NCI-H748 treated with DMSO at 0.1 percent for 48 hours (cell line): ENCODE data around the gene MINDY1.

Source experiments
- DNase-seq: peaks from one replicate; lab custom pipeline; 2025; lab: John Stamatoyannopoulos, UW

MINDY1 gene

GRCh38 chr1:150985179-150985825 lies 21.4 kb downstream of the MINDY1 start:
- DNase-seq = no peak

- no peak for DNase-seq
These were observed 24.6 kb downstream of the MINDY1 start, which contains the start of gene ANXA9 for GRCh38 chr1:150981805-150982712. Gene ANXA9 (plus strand): TSS chr1:150982292. CDS start chr1:150983106, 814 bp downstream.

DNA sequence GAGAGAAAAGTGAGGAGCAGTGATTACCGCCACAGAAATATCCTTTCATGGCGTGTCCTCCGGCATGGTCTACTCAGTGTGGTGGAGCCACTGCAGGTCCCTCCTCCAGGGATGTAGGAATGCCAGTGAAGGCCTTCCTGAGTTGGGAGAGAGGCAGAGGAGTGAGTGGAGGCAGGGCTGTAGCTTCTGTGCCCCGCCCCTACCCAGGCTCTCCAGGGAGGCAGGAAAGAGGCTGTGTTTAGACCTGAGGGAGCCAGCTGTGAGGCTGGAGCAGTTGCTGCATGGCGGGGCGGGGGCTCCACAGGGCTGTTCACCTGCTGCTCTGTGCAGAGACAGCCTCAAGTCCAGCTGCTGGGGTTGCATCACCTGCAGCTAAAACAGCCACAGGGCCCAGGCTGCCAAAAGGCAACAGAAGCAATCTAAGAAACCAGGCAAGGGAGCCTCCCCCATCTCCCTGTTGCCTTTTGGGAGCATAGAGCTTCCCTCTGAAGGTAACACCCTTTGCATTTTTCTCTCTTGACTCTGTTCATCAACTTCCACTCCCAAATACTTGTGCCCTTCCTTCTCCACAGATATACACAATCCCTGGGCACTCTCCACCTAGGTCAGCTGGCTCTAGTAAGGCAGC lies 25.4 kb downstream of the MINDY1 start:
- DNase-seq = no peak

DNA sequence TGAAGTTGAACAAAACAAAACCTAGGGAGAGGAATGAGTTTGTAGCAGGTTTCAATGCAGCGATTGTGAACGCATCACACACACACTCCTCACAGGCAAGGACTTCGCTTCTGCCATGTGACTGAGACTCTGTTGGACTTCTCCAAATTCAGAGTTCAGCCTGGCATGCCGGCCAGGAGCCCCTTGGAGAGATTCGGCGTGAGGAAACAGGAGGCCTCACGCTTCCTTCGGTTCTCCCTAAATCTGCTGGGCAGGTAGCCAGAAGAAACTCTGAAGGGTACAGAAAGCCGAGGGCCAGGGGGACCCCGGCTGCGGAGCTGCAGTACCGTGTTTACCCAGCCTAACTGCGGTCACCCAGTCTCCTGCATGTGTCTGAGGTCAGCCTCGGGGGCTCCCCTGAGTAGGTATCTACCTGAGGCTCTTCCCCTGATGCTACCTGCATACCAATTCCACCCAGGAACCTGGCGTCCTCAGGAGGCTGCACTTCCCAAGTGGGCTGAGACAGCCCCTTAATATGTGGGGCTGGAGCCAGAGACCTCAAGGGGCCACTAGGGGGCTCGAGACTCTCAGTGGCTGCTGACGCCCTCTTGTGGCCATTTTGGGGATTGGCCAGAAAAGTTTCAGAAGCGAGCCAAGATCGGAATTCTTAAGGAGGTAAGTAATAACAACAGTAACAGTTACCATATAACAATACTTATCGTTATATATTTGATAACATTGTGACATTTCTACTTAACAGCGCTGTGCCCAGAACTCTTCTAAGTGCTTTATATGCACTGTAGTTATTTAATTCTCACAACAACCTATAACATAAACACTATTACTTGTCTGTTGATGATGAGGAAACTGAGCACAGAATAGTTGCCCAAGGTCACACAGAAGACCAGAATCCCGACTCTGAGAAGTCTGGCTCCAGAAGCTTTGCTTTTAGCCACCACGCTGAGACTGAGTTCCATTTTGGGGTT lies 27.3 kb downstream of the MINDY1 start:
- peak; percentile 71 for DNase-seq

DNA sequence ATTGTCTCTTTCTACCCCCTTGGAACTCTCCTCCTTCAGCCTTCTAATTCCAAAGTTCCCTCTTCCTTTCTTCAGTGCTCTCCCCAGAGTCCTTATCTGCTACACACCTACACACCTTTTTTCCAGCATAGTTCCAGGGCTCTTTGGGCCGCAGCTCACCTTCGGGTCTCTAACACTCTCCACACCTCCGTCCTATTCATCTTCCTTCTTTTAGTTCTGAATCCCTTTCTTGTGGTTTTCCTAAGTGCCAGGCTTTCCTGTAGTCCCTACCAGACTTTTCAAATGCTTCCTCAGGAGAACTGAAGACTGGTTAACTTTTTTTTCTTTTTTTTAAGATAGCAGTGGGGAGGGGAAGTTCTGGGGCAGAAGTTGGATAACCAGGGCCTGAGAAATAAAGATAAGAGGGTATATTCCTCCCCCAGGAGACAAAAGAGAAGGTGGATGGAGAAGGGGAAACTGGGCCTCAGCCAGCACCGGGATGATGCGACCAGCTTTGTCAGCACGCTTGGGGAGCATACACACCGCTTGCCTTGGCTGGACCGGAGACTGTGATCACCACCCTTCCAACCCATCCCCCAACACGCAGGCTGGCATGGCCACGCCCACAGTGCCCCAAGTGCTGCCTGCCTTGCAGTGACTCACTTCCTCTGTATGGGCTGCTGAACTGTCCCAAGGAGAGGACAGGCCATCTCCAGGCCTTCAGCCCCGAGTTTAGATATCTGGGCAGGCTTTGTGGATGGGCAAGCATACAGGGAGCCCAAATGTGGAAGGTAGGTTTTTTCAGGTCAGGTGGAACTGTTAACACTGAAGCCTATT lies 29.6 kb downstream of the MINDY1 start:
- DNase-seq = no peak

DNA sequence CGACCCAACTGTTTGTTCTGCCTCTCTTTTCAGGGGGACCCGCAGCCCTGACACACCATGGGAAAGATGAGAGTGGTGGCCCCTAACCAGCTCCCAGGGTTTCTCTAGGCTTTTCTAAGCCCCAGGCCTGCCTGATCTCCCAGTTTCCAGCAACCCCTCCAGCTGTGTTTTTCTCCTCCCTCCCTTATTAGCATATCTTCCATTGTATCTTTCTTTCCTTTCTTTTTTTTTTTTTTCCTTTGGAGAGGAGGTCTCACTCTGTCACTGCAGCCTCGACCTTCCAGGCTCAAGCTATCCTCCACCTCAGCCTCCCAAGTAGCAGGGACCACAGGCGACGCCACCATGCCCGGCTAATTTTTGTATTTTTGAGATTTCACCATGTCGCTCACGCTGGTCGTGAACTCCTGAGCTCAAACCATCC lies 30.3 kb downstream of the MINDY1 start:
- no peak for DNase-seq

GRCh38 chr1:150974580-150975478 lies 31.9 kb downstream of the MINDY1 start, which contains the start of gene CERS2:
Gene CERS2 (minus strand): TSS chr1:150974835. CDS start chr1:150969090, 5,745 bp downstream.
- DNase-seq = peak; percentile 21

DNA sequence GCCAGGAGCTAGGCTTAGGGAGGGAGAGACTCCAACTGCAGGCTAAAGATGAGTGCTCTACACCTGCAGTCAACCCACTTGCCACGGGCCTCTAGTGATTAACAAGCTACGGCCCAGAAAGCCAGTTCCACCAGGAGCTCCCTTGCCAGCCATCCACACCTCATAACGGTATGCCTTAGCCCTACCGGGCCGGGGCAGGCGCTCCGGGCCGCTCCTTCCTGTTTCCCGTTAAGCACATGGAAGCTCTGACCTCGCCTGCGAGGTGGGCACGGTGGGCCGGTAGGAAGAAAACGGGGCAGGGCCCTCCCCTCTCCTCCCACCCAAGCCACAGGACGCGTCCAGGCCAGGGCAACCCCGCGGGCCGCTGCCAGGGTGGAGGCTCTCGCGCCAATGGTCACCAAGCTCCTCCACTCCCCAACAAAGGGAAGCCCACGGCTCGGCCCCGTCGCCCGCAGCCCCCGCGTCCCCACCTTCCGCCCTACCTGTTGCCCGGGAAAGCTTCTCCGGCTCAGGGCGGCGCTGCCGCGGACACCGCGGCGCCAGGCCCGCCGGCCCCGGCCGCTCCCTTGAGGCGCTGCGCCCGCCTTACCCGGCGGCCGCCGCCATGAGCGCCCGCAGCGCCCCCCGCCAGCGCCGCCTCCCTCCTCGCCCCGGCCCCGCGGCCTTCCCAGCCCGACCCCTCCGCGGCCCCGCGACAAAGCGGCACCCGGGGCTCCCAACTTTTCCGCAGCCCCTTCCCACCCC lies 32.7 kb downstream of the MINDY1 start:
- DNase-seq = peak; percentile 13

GRCh38 chr1:150973258-150973835 lies 33.4 kb downstream of the MINDY1 start:
- no peak for DNase-seq

GRCh38 chr1:150972417-150972940 lies 34.2 kb downstream of the MINDY1 start:
- DNase-seq = no peak

- DNase-seq = no peak
These were observed 34.9 kb downstream of the MINDY1 start for GRCh38 chr1:150971583-150972416.

DNA sequence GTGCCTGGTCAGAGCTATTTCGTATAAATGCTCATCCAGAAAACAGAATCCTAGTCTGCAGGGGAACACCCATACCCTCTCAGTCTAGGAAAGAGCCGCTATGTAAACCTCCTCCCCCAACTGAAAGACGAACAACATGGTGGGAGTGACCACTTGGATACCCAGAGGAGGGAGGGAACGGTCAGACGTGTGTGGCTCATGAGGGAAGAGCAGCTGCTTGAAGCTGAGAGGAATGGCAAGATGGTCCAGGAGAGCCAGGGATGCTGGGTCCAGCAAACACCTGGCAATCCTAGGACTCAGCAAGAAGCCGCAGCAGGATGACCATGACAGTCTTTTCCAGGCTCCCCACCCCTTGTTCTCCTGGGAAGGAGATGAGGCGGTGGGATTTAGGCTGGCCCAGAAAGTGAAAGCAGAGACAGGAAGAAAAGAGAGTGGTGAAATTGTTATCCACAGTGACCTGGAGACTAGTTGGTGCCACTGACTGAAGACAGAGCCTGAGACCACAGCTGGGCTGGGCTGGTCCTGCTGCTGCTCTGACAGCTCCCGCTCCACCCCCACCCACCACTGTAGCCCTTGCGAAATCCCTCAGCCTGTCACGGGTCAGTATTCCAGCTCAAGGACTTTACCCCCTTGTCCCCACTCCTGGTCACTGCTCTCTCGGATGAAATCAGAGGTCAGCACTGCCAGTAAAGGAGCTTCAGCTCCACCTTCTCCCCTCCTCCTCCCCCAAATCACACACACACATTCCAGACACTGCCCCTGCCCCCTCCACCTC lies 35.7 kb downstream of the MINDY1 start:
- no peak for DNase-seq

GRCh38 chr1:150969626-150970025 lies 37.1 kb downstream of the MINDY1 start:
- DNase-seq = no peak

- no peak for DNase-seq
These were observed 38.2 kb downstream of the MINDY1 start for GRCh38 chr1:150968491-150968890.

DNA sequence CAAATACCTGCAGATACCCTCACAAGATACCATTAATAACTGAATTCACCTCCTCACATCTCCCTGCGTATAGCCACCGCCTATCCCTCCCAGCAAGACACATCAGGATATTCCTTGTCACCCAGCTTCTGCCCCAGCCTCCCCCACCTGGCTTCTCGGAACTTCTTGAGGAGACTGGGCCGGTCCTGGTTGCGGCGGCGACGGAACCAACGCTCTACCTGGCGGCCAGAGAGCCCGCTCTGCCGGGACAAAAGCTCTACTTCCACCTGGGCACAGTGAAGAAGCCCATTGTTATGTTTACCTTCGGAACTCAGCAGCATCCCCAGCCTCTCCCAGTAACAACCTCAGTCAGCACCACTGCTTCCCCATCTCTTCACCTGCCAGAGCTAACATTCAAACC lies 38.8 kb downstream of the MINDY1 start:
- no peak for DNase-seq

DNA sequence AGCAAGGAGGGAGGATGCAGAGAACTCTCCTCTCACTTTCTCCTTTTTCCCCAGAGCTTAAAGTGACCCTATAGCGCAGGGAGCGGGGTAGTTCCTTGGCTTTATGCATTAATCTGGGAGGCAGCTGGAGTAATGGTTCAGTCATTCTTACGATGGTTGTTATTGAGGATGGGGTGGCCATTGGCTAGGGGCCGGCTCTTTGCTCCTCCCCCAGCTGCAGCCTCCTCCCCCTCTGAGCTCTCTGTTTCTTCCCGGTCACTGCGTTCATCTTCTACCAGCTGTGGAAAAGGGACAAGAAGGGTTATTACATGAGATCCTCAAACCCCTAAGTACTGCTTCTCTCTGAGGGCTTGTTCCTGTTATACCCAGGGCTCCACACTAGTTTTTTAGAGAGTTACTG lies 40.7 kb downstream of the MINDY1 start:
- DNase-seq = no peak
